ENCODE results near the gene WIPF3. TPM values are rescaled to one million over a fixed set of nuclear protein-coding genes. Genes with fewer than 3 reads are reported as not detected.
A peak's percentile ranks its signal among the peaks of the same experiment; 100 is the strongest.

Gene WIPF3
- total RNA-seq, 3 donors from 2014 or later, result 0.16 to 3.2 (median 0.66) TPM

DNA sequence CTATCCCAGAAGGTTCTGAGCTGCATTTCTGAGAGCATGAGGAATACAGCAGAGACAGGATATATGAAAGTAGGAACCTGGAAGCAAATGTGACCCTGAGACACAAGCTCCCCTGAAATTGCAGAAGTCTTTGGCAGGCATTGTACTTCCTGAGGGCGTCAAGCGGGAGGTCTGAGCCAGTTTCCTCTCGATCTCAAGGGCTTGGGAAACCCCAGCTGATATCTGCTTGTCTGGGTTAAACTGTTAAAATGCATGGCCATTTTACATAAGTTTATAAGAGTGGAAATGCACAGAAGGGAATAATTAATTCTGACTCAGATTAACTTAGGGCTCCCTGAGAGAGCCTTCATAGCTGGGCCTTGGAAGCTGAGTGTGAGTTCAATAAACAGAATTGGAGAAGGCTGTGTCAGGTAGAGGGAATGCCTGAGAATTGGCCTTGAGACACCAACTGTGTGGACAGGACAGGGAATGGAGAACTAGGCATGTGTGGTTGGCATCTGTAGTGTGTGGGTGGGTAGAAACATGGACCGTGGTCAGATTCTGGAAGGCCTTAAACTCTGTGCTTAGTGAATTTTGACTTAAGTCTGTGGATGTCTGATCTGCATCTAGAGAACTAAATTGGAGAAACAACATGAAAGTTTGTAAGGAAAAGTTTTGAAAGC lies 53.3 kb downstream of the WIPF3 start:
- no peak for TF ChIP-seq POLR2A (IDR thresholded peaks at IDR 0.05)
- no peak for TF ChIP-seq POLR2AphosphoS5 (IDR thresholded peaks at IDR 0.05)
- TF ChIP-seq, protein P1, sequence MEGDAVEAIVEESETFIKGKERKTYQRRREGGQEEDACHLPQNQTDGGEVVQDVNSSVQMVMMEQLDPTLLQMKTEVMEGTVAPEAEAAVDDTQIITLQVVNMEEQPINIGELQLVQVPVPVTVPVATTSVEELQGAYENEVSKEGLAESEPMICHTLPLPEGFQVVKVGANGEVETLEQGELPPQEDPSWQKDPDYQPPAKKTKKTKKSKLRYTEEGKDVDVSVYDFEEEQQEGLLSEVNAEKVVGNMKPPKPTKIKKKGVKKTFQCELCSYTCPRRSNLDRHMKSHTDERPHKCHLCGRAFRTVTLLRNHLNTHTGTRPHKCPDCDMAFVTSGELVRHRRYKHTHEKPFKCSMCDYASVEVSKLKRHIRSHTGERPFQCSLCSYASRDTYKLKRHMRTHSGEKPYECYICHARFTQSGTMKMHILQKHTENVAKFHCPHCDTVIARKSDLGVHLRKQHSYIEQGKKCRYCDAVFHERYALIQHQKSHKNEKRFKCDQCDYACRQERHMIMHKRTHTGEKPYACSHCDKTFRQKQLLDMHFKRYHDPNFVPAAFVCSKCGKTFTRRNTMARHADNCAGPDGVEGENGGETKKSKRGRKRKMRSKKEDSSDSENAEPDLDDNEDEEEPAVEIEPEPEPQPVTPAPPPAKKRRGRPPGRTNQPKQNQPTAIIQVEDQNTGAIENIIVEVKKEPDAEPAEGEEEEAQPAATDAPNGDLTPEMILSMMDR (IDR thresholded peaks at IDR 0.05), result no peak
- Histone ChIP-seq H3K36me3 (no peaks in the 10 kb centered on the region), H3K27ac (no peak overlapping the region)

DNA sequence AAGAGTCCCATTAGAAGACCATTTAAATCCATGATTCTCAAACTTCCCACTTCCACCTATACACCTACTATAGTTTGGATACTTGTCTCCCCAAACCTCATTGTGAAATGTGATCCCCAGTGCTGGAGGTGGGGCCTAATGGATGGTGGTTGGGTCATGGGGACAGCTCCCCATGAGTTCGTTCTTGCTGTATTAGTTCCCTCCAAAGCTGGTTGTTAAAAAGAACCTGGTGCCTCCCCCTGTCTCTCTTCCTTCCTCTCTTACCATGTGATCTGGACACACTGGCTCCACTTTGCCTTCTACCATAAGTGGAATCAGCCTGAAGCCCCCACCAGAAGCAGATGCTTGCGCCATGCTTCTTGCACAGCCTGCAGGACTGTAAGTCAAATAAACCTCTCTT lies 53.9 kb downstream of the WIPF3 start:
- no peak overlapping the region for H3K27ac ChIP-seq
- intact Hi-C loops (cut with DNase I; ENCODE audit: low total_unique reads), result no loop called here
- no peaks in the 10 kb centered on the region for H3K36me3 ChIP-seq
- no peaks in the 10 kb centered on the region for H3K27me3 ChIP-seq
- no peak for DNase-seq (ENCODE audit: low spot score in 2 of 2)
- no peaks in the 10 kb centered on the region for H3K9me3 ChIP-seq
- H3K4me3 ChIP-seq, result no peak overlapping the region
- TF ChIP-seq POLR2A (IDR thresholded peaks at IDR 0.05) (no peak), POLR2AphosphoS5 (IDR thresholded peaks at IDR 0.05) (no peak)
- TF ChIP-seq, protein P1 (IDR thresholded peaks at IDR 0.05), result no peak
- H3K4me1 ChIP-seq, result peaks cover 0 to 1% of the 10 kb centered on the region in 2 donors

More for the DNA sequence above, 53.3 kb downstream of the WIPF3 start:
- no peak for DNase-seq (ENCODE audit: low spot score in 2 of 2)
- no peak overlapping the region for H3K4me3 ChIP-seq
- H3K9me3 ChIP-seq, result no peaks in the 10 kb centered on the region
- no peaks in the 10 kb centered on the region for H3K4me1 ChIP-seq
- H3K27me3 ChIP-seq, result no peaks in the 10 kb centered on the region
- intact Hi-C loops (cut with DNase I; ENCODE audit: low total_unique reads), result no loop called here

DNA sequence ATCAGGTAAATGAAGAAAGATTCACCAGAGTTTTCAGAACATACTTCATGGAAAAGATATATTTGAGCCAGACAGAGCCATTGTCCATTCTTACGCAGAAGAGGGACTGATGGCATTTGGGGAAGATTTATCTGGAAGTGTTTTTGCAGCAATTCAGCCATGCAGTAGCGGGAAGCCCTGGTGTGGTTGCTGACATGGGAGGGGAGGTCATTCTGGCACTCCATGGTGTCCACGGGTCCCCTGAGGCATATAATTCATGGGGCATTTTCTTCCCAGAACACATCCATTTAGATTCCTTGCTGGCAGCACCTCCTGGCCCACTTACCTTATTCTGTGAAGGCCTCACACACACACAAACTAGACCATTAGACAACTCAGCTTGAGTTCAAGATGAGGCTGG lies 55.6 kb downstream of the WIPF3 start:
- Histone ChIP-seq H3K4me3 (no peak overlapping the region), H3K27ac (no peak overlapping the region), H3K36me3 (no peaks in the 10 kb centered on the region), H3K27me3 (no peaks in the 10 kb centered on the region), H3K9me3 (no peaks in the 10 kb centered on the region), H3K4me1 (peaks cover 0 to 17% of the 10 kb centered on the region in 2 donors)
- intact Hi-C loops (cut with DNase I; ENCODE audit: low total_unique reads), result no loop called here
- no peak for DNase-seq (ENCODE audit: low spot score in 2 of 2)
- no peak for TF ChIP-seq POLR2A (IDR thresholded peaks at IDR 0.05)
- TF ChIP-seq, protein P1 (IDR thresholded peaks at IDR 0.05), result no peak
- TF ChIP-seq POLR2AphosphoS5 (IDR thresholded peaks at IDR 0.05), result no peak

DNA sequence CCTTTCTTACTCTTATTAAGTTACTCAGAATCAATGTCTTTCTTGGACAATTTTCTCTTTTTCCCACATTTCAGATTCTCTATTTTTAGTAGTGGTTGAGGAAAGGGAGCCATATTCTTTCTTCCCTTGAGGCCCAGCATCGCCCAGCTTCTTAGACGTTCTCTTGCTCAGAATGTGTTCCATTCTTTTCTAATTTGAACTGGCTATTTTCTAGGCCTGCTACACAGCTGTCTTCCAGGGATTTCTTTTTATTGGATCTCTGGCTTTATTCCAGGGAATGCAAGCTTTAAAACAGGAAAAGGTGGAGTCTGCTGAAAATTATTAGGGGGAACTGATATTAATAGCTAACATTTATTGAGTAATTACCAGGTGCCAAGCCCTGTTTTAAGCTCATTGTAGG lies 58.3 kb downstream of the WIPF3 start:
- Histone ChIP-seq H3K4me3 (no peak overlapping the region), H3K27ac (peak overlapping the region in 1 of 2 donors; percentile 74), H3K27me3 (no peaks in the 10 kb centered on the region), H3K36me3 (no peaks in the 10 kb centered on the region), H3K4me1 (peaks cover 0 to 17% of the 10 kb centered on the region in 2 donors), H3K9me3 (no peaks in the 10 kb centered on the region)
- DNase-seq (ENCODE audit: low spot score in 2 of 2), result no peak
- intact Hi-C loops (cut with DNase I; ENCODE audit: low total_unique reads), result no loop called here
- TF ChIP-seq POLR2A (IDR thresholded peaks at IDR 0.05), result no peak
- TF ChIP-seq POLR2AphosphoS5 (IDR thresholded peaks at IDR 0.05), result no peak
- TF ChIP-seq, protein P1 (IDR thresholded peaks at IDR 0.05), result no peak

DNA sequence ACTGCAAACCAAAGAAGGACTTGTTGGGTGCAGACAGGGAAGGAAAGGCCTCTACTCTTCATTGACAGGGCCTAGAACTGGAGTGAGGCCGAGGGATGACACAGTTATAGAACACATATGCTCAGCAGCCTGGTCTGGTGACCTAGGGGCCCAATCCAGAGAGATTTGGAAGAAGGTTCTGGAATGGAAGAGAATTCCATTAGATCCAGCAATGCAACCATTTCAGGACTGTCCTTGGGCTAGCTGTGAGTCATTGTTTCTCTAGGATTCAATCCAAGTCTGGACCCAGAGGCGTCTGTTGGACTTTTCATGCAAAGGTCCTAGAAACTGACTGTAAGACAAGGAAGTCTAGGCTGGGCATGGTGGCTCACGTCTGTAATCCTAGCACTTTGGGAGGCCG lies 59.2 kb downstream of the WIPF3 start:
- no peak for DNase-seq (ENCODE audit: low spot score in 2 of 2)
- Histone ChIP-seq H3K4me1 (peaks cover 0 to 17% of the 10 kb centered on the region in 2 donors), H3K4me3 (no peak overlapping the region), H3K27me3 (no peaks in the 10 kb centered on the region), H3K27ac (peak overlapping the region; percentile 45 to 74), H3K36me3 (no peaks in the 10 kb centered on the region), H3K9me3 (no peaks in the 10 kb centered on the region)
- TF ChIP-seq POLR2AphosphoS5 (IDR thresholded peaks at IDR 0.05), result no peak
- TF ChIP-seq, protein P1 (IDR thresholded peaks at IDR 0.05), result no peak
- TF ChIP-seq POLR2A (IDR thresholded peaks at IDR 0.05), result no peak
- intact Hi-C loops (cut with DNase I; ENCODE audit: low total_unique reads), result no loop called here
